HG03066 (cell line): ENCODE data around the gene CCDC169.

Experiments
- ATAC-seq: cut with Tn5 transposase; IDR thresholded peaks from one replicate; pipeline ENCODE4 v1.9.1; 2021; ENCODE audit warnings: low read depth; ENCODE audit not compliant: unreplicated experiment

Gene CCDC169

DNA sequence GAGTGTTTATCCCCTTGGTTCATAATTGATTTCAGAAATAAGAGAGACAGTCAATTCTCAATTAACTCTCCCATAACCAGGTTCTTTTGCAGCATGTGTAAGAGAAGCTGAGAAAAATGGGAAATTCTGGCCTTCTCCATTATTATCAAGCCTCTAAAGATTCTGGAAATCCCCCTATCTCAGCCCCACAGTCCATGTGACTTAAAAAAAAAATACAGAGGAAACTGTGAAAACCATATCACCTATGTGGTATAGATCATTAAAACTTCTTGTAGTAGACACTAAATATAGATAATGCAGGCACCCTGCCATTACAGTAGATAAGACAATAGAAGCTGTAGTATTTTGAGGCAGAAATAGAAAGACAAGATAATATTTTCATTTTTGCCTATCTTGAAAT is 48.9 kb downstream of the CCDC169 start:
- ATAC-seq = no peak

DNA sequence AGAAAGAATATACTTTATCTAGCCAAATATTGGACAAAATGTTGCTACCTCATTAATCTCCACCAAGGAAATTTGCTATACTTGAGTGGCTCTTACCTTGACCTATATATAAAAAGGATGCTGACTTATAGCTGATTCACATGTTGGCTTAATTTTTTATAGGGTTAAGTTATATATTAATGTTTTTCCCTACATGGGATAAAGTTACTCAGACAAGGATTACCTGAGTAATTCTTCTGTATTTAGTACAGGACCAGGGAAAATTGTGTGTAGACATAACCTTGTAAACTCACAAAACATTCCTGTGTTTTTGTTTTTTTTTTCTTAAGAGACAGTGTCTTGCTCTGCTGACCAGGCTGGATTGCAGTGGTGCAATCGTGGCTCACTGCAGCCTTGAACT is 52.6 kb downstream of the CCDC169 start:
- no peak for ATAC-seq

DNA sequence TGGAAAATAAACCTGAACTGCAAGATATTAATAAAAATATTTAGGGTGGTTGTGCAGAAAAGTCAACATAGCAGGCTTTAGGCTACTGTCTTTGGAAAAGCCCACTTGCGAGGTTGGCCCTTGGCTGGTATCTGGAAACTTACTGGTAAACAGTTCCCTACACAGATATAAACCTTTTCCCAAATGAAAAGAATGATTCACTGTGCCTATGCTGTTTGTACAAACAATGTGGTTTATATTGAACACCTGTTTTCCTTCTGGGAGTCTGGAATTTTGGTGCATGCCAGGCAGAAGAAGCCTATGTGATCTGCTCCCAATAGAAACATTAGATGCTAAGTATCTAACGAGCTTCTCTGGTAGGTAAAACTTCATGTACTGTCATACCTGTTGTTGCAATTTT is 53.5 kb downstream of the CCDC169 start:
- no peak for ATAC-seq

DNA sequence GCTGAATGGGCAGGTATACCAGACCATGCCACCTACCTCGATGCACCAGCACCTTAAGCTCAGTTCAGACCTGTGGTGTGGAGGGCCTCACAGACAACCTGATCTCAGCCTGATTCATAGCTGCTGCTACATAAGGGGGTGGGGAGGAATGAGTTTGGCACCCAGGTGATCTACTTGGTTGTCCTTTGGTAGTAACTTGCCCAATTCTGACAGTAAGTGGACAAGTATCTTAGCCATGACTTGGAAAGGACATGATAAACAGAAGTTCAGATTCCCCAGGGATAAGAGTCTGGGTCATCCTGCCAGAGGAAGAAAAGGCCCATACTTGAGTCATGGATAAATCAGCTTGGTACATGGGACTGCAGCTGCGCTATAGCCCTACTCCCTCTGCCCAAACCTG is 54.9 kb downstream of the CCDC169 start:
- no peak for ATAC-seq

DNA sequence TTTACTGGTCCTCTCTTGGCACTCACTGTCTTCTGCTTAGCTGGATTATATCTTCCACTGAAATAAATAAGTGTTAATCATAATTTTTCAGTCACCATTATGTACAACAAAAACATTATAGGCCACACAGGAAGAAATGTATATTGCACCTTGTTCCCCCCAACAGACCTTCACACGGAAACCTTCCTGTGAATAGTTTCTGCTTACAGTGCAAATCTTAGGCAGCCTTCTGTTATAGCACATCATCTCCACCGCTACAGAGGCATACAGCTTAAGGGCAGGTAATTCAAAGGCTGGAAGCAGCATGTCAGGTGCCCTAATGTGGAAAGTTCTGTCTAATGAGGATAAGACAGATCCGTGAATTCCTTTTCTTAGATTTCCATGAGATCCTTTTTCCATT is 66.4 kb downstream of the CCDC169 start:
- ATAC-seq = no peak

DNA sequence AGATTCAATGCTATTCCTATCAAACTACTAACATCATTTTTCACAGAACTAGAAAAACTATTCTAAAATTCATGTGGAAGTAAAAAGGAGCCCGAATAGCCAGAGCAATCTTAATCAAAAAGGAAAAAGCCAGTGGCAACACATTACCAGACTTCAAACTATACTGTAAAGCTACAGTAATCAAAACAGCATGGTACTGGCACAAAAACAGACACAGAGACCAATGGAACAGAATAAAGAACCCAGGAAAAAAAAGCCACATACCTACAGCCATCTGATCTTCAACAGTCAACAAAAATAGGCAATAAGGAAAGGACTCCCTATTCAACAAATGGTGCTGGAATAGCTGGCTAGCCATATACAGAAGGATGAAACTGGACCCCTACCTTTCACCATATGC is 72.9 kb downstream of the CCDC169 start:
- ATAC-seq = no peak

DNA sequence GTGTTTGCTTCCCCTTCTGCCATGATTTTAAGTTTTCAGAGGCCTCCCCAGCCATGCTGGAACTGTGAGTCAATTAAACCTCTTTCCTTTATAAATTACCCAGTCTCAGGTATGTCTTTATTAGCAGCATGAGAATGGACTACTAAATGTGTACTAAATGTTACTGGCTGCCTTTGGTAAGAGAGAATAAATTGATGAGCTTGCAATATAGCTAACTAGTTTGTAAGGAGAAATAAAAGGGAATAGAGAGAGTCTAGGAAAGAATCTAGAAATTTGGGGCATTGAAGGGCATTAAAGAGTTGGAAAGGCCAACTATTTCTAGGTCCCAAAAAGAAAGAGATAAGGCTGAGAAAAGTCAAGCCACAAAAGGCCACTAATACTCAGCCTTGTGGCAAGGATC is 77.7 kb downstream of the CCDC169 start:
- no peak for ATAC-seq

DNA sequence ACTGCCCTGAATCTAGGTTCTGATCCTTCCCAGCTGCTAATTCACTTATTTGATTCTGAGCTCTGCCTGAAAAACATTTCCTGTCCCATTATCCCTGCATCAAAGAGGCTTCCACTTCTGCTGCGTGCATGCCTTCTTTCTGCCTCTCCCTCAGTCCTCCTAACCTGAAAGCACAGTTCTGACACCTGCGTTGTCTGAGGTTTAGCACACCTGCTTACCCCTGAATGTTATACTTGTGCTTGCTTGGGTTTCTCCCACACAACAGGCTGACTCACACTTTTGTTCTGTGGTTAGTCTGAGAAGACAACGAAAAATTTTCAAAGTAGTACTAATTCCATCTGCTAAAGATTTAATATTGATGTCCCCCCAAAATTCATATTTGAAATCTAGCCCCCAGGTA is 80.2 kb downstream of the CCDC169 start:
- no peak for ATAC-seq

DNA sequence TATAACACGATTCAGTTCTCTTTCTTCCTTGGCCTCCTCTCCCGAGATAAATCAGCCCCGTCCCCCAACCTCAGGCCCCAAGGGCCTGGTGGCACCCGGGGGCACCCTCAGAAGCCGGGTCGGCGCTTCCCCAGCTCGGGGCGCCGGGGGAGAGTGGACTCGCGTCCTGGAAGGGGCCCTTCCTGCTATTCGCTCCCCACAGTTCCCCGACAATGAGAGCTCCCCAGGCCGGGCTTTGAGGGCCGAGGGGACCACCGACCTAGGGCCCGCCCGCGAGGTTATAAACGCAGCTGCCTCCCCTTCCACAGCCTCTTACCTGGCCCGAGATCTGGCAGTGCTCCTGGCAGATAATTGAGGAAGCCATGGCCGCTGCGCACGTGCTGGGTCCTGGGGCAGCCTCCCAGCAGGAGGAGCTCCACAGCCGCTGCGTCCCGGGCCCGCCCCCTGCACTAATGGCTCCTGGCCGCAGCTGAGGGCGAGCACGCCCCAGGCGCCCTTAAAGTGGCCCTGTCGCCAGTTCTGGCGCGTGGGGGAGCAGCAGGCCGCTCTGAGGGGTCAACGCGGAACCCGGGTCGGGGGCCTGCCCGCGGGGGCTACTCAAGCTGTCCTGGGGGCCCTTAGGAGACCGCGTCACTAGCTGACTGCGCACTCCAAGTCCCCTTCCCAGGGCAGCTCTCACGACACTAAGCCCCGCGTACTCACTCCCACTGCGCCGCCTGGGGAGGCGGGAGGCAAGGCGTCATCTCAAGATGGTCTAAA is 83.3 kb downstream of the CCDC169 start, which contains the start of gene SOHLH2:
TSS of gene SOHLH2 (minus strand) at position 394 of the 759 bp plus-strand sequence. CDS start at position 364, 30 bp downstream.
- no peak for ATAC-seq

DNA sequence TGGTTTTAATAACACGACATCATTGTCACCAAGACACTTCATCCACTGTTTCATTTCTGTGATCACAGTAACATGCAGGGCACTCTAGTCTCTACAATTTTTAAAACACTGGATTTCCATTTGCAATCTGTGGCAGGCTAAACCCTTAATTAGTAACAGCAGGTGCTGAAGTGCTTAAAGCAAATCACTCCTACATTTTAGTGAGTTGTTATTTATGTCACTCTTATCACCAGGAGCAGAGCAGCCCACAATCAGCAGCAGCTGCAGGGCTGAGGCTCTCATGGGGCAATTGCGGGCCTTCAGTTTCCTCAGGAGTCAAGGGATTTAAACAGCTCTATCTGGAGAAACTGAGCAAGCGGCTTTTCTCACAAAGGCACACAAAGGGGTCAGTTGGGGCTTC is 84.8 kb downstream of the CCDC169 start:
- ATAC-seq = no peak

DNA sequence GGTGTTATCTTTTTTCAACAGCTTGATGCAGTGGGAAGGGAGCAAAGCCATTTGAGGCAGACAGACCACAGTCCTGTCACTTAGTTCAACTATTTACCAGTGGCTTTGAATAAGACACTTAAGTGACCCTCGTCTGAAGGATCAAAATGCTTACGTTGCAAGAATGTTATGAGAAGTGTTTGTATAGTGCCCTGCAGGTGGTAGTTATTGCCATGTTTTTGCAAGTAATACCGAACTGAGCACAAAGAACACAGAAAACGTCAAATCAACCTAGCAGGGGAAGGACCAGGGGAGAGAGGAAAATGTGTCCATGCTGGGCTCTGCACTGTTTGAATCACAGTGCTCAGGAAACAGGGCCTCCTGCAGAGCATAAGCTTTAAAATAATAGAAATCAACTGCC is 86.0 kb downstream of the CCDC169 start:
- no peak for ATAC-seq

DNA sequence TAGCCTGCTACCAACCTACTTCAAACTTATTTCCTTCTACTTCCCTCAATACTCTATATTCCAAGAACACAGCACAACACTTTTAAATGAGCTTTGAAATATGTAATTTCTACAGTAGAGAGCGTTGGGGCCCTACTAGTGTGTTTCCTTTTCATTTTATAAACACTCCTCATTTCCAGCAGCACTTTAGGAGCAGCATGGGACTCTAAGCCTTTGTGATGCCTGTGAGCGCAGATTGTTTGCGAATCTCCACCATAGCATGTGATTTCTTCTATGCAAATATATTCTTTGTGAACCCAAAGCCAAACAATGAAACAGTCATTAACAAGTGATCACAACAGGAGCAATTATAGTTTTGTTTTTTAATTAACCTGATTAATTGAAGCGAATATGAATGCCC is 86.9 kb downstream of the CCDC169 start:
- no peak for ATAC-seq

DNA sequence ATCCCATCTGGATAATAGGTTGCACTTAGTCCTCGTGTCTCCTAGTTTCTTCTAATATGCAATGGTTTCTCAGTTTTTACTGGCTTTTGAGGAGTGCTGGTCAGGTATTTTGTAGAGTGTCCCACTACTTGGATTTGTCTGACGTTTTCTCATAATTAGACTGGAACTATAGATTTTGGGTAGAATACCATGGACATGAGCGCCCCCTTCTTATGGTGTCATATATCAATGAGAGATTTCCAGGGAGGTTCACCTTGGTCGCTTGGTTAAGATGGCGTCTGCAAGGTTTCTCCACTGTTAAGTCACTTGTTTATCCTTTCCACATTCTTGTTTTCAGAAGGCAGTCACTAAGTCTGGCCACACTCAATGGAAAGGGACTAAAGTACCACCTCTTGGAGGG is 89.9 kb downstream of the CCDC169 start:
- no peak for ATAC-seq

DNA sequence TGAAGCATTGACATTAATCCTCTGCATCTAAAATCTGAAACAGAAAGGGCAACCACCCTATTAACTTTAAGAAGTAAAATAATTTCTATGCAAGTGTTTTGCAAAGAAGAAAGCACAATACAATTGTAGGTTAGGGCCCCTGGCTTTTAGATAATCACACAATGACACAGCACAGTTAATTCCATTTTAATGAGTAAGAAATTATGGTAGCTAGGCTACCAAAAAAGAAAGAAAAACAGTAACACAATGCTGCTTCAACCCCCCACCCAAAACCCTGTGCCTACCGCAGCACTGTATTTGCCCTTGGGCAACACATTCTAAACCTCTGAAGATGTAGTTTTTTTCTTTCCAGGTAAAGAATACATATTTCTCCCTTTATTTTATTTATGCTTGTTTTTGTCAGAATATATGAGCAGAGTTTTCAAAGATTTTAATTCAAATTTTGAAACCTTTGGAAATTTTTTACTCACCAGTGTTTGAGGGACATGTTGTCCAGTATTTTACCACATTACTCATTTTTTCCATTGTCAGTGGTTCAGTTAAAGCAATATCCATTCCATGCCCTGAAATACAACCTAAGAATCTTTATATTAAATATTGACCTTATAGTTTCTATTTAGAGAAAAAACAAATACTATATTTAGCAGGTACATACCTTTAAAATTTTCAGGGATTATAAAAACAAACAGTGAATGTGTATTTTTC is 104.3 kb downstream of the CCDC169 start:
- no peak for ATAC-seq

DNA sequence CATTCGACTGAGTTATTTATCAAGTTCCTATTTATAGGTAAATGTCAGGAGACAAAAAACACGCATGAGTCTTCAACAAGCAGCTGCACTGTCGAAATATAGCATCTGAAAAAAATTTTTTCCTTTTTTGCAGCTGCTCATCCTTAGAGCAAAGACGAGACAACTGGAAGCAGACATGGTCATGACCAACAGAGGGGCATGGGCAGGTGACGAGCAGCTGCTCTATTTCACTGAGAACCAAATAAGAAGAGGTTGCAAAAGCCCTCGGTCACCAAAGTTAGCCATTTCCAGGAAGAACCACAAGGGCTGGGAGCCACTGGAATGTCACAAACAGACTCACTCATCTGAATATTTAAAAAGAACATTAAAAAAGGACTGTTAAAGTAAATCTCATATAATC is 105.4 kb downstream of the CCDC169 start:
- ATAC-seq = no peak

DNA sequence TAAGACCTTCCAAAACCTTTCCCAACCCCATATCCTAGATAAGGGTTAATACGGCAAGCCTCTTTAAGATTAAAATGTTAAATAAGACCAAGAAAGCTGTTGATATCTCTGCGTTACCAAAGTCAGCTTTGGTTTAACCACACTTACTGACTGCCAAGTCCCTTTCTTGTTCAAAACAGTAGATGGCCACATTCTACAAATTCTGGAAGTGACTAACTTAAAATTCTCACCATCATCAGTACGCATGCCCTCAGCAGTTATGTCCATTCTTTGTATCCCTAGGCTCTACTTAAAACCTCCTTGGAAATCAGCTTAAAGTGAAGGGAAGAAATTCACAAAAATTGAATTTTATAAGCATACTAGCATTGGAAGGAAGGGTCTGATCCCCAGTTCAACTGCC is 106.8 kb downstream of the CCDC169 start:
- no peak for ATAC-seq

DNA sequence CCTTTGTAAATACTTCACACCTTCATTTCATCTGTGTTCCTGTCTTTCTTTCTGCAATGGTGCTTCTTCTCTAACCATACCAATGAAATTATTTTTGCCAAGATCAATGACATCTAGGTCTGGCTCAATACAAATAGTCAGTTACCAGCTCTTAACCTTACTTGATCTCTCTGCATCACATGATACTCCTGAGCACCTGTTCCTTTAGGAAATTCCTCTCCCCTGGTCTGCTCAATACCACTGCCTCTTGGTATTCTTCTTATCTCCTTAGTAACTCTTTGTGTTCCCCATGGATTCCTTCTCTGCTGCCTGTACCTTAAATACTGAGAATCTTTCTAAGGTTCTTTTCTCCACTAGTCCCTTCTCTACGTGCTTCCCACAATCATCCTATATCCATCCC is 109.2 kb downstream of the CCDC169 start:
- no peak for ATAC-seq

DNA sequence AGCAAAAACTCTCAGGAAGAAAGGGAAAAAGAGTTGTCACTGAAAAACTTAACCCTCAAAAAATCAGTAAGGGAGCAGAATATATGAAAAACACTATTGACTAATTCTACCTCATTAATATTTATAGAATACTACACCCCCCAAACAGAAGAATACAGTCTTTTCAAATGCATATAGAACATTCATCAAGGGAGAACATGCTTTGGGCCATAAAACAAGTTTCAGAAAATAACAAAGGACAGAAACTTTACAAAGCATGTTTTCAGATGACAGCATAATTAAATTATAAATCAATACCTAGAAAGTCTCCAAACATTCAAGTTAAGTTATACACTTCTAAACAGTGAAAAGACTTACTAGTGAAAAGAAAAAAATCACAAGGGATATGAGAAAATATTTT is 113.7 kb downstream of the CCDC169 start:
- no peak for ATAC-seq
